Measurements from ENCODE around the gene MUC21.
"Not testable (repeated sequence)": the region's sequence is repeated elsewhere in the genome, so short reads cannot be mapped to it uniquely, and the experiment has no call there.

MUC21 gene

DNA sequence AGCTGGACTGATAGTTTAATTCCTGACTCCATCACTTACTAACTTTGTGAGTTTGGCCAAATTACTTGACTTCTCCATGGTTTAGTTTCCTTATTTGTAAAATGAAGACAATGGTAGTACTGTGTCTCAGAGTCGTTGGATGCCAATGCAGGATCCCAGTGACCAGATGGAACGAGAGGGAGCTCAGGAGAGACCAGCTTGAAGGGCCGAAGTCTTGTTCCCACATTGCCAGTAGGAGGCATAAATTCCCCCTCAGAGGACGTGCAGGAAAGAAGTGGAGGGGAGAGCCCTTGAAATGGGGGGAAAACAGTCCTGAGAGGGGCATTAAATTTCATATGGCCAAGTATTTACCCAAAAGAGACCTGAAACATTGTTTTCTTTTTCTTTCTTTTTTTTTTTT is 24.6 kb downstream of the MUC21 start:
- DNase-seq (ENCODE audit: low read depth in 3 of 3) = no peak

DNA sequence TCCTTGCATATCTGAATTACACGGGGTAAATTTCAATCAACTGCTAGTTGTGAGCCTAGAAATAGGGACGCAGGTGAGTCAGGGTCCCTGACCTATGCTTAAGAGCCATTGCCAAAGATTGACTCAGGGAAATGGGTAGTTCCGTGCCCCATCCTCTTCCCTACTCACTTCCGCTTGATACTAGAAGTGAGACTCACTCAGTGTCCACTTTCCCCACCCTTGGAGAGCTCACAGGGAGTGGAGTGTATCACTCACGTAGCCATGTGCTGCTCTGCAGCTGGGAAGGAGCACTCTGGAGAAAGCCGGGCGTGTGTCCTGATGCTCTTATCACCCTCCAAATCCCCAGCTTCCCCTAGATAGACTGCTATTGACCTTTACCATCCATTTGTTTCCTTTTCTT is 26.2 kb downstream of the MUC21 start:
- DNase-seq (ENCODE audit: low read depth in 3 of 3) = no peak

DNA sequence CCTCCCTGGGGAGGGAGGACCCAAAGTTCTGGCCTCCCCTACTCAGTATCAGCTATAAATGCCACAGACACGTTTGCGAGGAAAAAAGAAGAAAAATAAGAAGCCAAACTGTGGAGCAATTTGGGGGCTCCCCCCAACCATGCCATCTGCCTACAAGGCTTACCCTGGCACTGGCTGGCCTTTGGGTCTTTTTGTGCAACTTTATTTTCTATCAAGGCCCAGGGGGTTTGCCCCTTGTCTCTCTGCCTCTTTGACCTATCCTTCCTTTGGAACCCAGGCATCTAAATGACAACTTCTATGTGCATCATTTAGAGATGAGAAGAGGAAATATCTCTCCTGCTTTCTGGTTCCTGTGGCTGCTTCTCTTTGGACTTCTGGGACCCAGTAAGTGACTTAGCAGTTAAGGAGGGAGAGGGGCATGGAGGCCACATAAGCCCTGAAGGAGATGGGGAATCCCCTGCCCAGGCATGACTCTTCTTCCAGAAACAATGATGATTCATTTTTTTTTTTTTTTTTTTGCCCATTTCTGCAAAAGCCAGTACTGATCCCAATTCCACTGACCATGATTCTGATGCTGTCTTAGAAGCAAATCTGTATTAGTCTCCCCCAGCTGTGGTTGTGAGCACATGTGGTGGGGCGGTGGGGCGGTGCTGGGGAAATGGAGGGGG is 27.0 kb downstream of the MUC21 start, which contains the start of gene MUC22:
Gene MUC22 (plus strand): TSS at position 82 of the 668 bp plus-strand sequence. CDS start 233 bp downstream, at position 315.
- DNase-seq (ENCODE audit: low read depth in 3 of 3) = no peak

DNA sequence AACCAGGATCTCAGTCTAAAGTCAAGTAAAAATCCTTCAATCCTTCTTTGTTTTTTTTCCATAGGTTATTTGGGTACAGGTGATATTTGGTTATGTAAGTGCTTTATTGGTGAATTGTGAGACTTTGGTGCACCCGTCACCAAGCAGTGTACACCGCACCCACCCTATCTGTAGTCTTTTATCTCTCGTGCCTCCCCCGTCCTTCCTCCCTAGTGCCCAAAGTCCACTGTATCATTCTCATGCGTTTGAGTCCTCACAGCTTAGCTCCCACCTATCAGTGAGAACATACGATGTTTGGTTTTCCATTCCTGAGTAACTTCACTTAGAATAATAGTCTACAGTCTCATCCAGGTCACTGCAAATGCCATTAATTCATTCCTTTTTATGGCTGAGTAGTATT is 27.6 kb downstream of the MUC21 start:
- no peak for DNase-seq (ENCODE audit: low read depth in 3 of 3)

DNA sequence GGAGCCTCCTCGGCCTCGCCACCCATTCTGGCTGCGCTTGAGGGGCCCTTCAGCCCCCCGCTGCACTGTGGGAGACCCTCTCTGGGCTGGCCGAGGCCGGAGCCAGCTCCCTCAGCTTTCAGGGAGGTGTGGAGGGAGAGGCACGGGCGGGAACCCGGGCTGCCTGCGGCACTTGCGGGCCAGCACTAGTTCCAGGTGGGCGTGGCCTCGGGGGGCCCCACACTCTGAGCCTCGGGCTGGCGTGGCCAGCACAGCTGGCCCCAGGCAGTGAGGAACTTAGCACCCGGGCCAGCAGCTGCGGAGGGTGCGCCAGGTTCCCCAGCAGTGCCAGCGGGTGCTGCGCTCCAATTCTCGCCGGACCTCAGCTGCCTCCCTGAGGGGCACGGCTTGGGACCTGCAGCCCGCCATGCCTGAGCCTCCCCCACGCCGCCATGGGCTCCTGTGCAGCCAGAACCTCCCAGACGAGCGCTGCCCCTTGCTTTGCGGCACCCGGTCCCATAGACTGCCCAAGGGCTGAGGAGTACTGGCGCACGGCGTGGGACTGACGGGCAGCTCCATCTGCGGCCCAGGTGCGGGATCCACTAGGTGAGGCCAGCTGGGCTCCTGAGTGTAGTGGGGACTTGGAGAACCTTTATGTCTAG is 33.3 kb downstream of the MUC21 start:
- DNase-seq (ENCODE audit: low read depth in 3 of 3) = no peak

DNA sequence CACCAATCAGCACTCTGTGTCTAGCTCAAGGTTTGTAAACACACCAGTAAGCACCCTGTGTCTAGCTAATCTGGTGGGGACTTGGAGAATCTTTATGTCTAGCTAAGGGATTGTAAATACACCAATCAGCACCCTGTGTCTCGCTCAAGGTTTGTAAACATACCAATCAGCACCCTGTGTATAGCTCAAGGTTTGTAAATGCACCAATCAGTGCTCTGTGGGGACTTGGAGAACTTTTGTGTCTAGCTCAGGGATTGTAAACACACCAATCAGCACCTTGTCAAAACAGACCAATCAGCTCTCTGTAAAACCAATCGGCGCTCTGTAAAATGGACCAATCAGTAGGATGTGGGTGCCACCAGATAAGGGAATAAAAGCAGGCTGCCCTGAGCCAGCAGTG is 33.9 kb downstream of the MUC21 start:
- not testable (repeated sequence) for DNase-seq (ENCODE audit: low read depth in 3 of 3)

DNA sequence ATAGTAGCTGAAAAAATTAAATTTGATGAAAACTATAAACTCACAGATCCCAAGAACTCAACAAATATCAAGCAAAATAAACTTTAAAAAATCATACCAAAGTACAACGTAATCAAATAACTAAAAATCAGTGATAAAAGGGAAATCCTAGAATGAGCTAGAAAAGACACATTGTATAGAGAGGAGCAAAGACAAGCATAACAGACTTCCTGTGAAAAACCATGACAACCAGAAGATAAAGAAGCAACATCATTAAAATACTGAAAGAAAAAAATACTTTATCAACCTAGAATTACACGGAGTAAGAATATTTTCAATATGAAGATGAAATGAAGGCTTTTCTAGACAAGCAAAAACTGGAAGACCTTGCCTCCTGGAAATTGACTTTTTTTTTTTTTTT is 36.5 kb downstream of the MUC21 start:
- no peak for DNase-seq (ENCODE audit: low read depth in 3 of 3)

DNA sequence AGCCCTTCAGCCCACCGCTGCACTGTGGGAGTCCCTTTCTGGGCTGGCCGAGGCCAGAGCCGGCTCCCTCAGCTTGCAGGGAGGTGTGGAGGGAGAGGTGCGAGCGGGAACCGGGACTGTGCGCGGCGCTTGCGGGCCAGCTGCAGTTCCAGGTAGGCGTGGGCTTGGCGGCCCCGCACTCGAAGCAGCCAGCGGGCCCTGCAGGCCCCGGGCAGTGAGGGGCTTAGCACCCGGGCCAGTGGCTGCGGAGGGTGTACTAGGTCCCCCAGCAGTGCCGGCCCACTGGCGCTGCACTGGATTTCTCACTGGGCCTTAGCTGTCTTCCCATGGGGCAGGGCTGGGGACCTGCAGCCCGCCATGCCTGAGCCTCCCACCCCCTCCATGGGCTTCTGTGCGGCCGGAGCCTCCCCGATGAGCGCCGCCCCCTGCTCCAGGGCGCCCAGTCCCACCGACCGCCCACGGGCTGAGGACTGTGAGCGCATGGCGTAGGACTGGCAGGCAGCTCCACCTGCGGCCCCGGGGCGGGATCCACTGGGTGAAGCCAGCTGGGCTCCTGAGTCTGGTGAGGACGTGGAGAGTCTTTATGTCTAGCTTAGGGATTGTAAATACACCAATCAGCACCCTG is 37.2 kb downstream of the MUC21 start:
- DNase-seq (ENCODE audit: low read depth in 3 of 3) = not testable (repeated sequence)

DNA sequence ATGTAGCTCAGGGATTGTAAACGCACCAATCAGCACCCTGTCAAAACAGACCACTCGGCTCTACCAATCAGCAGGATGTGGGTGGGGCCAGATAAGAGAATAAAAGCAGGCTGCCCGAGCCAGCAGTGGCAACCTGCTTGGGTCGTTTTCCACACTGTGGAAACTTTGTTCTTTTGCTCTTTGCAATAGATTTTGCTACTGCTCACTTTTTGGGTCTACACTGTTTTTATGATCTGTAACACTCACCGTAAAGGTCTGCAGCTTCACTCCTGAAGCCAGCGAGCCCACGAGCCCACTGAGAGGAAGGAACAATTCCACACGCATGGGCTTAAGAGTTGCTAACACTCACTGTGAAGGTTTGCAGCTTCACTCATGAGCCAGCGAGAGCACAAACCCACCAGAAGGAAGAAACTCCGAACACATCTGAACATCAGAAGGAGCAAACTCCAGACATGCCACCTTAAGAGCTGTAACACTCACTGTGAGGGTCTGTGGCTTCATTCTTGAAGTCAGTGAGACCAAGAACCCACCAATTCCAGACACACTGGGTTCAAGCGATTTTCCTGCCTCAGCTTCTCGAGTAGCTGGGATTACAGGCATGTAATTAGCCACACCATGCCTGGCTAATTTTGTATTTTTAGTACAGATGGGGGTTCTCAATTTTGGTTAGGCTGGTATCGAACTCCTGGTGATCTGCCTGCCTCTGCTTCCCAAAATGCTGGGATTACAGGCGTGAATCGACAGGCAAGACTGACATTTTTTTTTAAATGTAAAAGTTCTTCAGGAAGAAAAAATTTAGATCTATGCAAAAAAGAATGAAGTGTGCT is 38.4 kb downstream of the MUC21 start:
- DNase-seq (ENCODE audit: low read depth in 3 of 3) = not testable (repeated sequence)

DNA sequence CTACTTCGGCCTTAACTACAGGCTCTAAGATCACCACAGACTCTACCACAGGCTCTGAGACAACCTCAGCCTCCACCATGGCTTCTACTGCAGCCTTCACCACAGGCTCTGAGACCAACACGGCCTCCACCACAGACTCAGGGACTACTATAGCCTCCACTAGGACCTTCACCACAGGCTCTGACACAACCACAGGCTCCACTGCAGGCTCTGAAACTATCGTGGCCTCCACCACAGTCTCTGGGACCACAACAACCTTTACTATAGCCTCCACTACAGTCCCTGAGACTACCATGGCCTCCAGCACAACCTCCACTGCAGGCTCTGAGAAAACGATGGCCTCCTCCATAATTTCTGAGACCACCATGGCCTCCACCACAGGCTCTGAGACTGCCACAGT is 42.1 kb downstream of the MUC21 start:
- no peak for DNase-seq (ENCODE audit: low read depth in 3 of 3)

DNA sequence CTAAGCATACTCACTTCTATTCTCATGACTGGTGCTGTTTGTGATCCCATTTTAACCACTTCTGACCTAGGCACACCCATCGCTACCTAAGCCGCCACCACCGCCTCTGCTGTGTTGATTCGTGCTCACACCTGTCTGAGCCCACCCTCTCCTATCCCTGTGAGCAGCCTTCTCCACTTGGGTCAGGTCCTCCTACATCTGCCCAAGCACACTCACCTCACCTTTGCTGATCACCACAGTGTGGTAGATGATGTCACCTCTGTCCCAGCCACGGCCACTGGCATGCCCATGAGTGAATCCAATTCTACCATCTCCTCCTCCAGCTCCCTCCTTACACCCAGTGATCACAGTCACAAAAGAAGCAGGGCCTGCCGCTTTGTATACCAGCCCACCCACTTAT is 47.6 kb downstream of the MUC21 start:
- no peak for DNase-seq (ENCODE audit: low read depth in 3 of 3)

DNA sequence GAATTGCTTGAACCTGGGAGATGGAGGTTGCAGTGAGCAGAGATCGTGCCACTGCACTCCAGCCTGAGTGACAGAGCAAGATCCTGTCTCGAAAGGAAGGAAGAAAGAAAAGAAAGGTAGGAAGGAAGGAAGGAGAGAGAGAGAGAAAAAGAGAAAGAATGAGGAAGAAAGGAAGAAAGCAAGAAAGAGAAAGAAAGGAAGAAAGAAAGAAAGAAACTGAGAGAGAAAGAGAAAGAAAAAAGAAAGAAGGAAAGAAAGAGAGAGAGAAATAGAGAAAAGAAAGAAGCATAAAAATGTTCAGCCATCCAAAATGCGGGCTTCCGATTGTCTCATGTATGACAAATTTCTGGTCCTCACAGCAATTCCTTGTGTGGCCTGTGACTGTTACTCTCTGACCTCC is 49.6 kb downstream of the MUC21 start:
- DNase-seq (ENCODE audit: low read depth in 3 of 3) = no peak

DNA sequence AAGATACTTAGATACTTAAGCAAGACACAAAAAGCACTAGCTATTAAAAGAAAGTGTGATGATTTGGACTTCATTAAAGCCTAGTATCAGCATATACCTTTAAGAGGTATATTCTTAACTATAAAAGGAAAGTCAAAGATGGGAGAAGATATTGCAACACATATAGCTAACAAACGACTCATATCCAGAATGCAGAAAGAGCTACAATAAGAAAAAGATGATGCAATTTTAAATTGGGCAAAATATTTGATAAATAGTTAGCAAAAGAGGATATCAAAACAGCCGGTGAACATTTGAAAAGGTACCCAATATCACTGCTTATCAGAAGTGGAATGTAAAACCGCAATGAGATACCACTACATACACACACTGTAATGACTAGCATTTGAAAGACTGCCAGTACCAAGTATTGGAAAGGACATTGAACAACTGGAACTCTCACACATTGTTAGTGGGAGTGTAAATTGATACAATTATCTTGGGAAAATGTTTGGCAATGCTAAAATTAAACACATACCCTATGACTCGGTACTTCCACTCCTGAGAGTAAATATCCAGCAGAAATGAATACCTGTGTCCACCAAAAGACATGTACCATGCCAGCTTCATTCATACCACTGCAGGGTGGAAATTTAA is 52.5 kb downstream of the MUC21 start:
- no peak for DNase-seq (ENCODE audit: low read depth in 3 of 3)

DNA sequence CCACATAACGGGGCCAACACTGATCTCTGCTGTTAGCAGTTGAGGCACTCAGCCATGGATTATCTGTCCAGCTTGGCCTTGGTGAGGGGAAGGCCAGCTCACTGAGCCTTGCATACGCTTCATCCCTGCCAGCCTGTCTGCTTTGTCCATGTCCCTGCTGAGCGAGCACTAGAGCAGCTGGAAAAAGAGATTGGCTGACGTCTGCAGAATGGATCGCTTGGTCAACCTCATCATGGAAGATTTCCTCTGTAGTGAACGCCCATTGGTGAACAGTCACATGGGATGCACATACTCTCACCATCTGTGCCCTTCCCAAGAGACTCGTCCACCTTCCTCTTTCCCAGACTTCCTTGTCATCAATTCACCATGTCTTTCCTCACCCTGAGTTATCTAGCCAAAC is 53.7 kb downstream of the MUC21 start:
- DNase-seq (ENCODE audit: low read depth in 3 of 3) = no peak

DNA sequence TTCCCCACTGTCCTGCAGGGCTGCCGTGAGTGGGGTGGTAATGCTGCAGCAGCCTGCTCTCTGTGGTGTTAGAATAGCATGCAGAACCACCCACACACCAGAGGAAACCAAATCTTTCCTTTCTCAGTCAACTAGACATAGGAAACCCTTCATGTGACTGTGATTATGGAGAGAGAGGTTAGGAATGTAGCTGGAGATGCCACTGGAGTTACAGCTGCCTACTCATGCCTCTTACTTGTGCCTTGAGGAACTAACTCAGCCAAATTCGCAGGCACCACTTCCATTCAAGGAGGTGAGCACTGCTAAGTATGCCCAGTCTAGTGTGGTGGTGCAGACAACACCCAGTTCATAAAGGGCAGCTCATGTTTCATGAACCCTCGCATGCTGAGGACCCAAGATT is 54.2 kb downstream of the MUC21 start:
- DNase-seq (ENCODE audit: low read depth in 3 of 3) = no peak

DNA sequence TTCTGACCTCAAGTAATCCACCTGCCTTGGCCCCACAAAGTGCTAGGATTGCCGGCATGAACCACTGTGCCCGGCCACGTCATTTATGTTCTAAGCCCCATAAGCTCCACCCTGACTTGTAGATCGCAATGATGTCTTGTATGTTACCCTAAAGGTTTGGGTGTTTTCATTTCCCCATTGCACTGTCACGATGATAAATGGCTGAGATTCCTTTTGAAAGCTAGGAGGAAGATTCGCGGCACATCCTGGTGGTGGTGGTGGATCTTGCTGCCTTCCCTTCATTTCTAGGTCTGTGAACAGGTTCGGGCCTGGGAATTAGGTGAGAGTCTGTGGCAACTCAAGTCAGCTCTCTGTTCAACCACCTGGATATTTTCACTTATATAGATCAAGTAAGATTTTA is 55.0 kb downstream of the MUC21 start:
- no peak for DNase-seq (ENCODE audit: low read depth in 3 of 3)
